ENCODE measurements around the gene PAH. TPM values are rescaled to one million over a fixed set of nuclear protein-coding genes. Genes with fewer than 3 reads are reported as not detected.

The PAH gene
- total and polyA plus RNA-seq, 2 of the 4 experiments (the other 2 are of a cell fraction) = not detected

GRCh38 chr12:102933168-102933567, 16.1 kb upstream of the PAH start:
- Histone ChIP-seq H3K9me1 (ENCODE audit: insufficient read depth, low read length) (no peaks in the 10 kb centered on the region), H3K9ac (ENCODE audit: low read depth, low read length) (no peak overlapping the region), H2BK5ac (ENCODE audit: low read depth, low read length, poor library complexity, severe bottlenecking) (no peak overlapping the region), H3K4me1 (ENCODE audit: control insufficient read depth, insufficient read depth, low read length) (no peaks in the 10 kb centered on the region), H2BK15ac (ENCODE audit: low read depth, low read length) (no peak overlapping the region), H3K4ac (ENCODE audit: low read depth, low read length) (no peak overlapping the region), H4K5ac (ENCODE audit: low read depth, low read length) (no peak overlapping the region), H3K56ac (ENCODE audit: extremely low read depth, insufficient read depth, low read length) (no peak overlapping the region), H3K23ac (ENCODE audit: low read depth, low read length) (no peak overlapping the region), H2BK120ac (ENCODE audit: low read depth, low read length) (no peak overlapping the region), H3K14ac (replicated peaks; ENCODE audit: low read depth, low read length) (no peak overlapping the region), H3K4me2 (ENCODE audit: low read depth, low read length) (no peak overlapping the region), H2AK5ac (ENCODE audit: low read depth, low read length) (no peak overlapping the region), H3K4me3 (ENCODE audit: insufficient read depth, low read depth, low read length) (no peak overlapping the region), H3K27me3 (ENCODE audit: control insufficient read depth, insufficient read depth, low read length) (no peaks in the 10 kb centered on the region), H3K36me3 (ENCODE audit: control insufficient read depth, insufficient read depth, low read length) (no peaks in the 10 kb centered on the region), H2BK20ac (ENCODE audit: low read depth, low read length) (no peak overlapping the region), H3K79me1 (ENCODE audit: low read depth in 1 of 2, low read length in 2 of 2) (no peaks in the 10 kb centered on the region), H3K27ac (ENCODE audit: insufficient read depth, low read length) (no peak overlapping the region), H3K18ac (ENCODE audit: low read depth, low read length) (no peak overlapping the region), H4K20me1 (ENCODE audit: insufficient read depth, low read length) (no peaks in the 10 kb centered on the region), H3K9me3 (ENCODE audit: control insufficient read depth, insufficient read depth, low read length) (peaks cover 4% of the 10 kb centered on the region; the same call in 1 of the 2 replicates), H2AFZ (replicated peaks; ENCODE audit: low read length, poor library complexity) (no peak overlapping the region), H4K8ac (ENCODE audit: low read depth in 2 of 2, low read length in 2 of 2) (no peak overlapping the region), H2AK9ac (replicated peaks; ENCODE audit: low read depth, low read length, poor library complexity) (no peak overlapping the region), H4K91ac (ENCODE audit: insufficient read depth, low read depth, low read length) (no peak overlapping the region)
- TF ChIP-seq RCOR1 (IDR thresholded peaks at IDR 0.05; ENCODE audit: insufficient replicate concordance, low read length) = no peak
- TF ChIP-seq ELK1 (IDR thresholded peaks at IDR 0.05; ENCODE audit: borderline replicate concordance, low read depth, low read length) = no peak
- no peak for TF ChIP-seq POLR2A (IDR thresholded peaks at IDR 0.05; ENCODE audit: low read depth, low read length)
- TF ChIP-seq RAD21 (IDR thresholded peaks at IDR 0.05; ENCODE audit: low read length) = no peak
- no peak for TF ChIP-seq MAFK (IDR thresholded peaks at IDR 0.05; ENCODE audit: low read depth, low read length)
- TF ChIP-seq NFE2L2 (IDR thresholded peaks at IDR 0.05; ENCODE audit: low read depth, low read length) = no peak
- ATAC-seq (ENCODE audit: low read depth) = no peak
- in situ Hi-C loops (cut with MboI; ENCODE audit: low sequenced_read_pairs) (no loop called here), intact Hi-C loops (cut with micrococcal nuclease) (no loop called here), dilution Hi-C loops (cut with HindIII; ENCODE audit: low sequenced_read_pairs, unreplicated experiment) (no loop called here)
- WGBS, 2 experiments (ENCODE audit: extremely low coverage in 2 of 2, insufficient read length in 1 of 2) = no CpG with 5 or more reads among the region's 1 CpG
- no peak for DNase-seq
- POLR2A ChIA-PET (ENCODE audit: unreplicated experiment) = no interaction called here
- CTCF ChIA-PET = no interaction called here
- BruUV-seq (replicated peaks) = no TSS peak

Measured in IMR-90 (cell line).